NCI-H2029 treated with DMSO at 0.1 percent for 48 hours (cell line): ENCODE data around the gene POLR2B.
A peak's percentile ranks its signal among the peaks of the same experiment; 100 is the strongest.
"Not testable (repeated sequence)": the region's sequence is repeated elsewhere in the genome, so short reads cannot be mapped to it uniquely, and the experiment has no call there.

Experiments
- DNase-seq: peaks from one replicate; lab custom pipeline; 2025; lab: John Stamatoyannopoulos, UW

Gene POLR2B

DNA sequence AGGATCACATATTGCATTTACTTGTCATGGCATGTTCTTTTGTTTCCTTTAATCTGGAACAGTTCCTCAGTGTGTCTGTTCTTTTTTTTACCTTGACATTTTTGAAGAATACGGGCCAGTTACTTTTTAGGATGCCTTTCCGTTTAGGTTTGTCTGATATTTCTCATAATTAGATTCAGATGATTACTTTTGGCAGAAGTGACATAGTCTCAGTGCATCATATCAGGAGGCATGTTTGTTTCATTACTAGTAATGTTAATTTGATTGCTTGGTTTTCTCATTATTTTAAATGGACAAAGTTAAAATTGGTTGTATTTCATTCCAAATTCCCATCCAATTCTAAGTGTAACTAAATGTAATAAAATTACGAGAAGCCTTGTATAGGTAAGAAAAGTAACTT, 8.3 kb downstream of the POLR2B start:
- no peak for DNase-seq

DNA sequence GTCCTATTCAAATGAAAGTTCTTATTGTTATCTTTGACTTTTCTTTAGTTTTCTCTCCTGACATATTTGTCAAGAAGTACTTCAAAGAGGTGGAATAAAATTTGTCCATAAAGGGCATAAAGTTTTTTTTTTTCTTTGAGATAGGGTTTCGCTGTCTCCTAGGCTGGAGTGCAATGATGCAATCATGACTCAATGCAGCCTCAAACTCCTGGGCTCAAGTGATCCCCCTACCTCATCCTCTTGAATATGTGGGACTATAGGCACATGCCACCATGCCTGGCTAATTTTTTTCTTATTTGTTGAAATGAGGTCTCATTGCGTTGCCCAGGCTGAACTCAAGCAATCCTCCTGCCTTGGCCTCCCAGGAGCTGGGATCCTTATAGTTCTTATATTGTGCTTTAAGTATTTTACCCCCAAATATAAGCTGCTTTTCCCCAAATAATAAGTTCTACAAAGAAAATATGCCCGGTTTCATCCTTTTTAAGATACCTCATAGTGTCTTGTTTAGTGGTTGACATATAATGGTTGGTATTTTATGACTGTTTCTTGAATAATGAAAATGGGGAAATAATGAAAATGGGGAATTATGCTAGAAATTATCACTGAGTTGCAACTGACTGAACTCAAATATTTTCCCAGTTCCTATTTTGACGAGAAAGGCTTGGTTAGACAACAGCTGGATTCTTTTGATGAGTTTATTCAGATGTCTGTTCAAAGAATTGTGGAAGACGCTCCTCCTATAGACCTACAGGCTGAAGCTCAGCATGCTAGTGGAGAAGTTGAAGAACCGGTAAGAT, 11.6 kb downstream of the POLR2B start:
- no peak for DNase-seq

DNA sequence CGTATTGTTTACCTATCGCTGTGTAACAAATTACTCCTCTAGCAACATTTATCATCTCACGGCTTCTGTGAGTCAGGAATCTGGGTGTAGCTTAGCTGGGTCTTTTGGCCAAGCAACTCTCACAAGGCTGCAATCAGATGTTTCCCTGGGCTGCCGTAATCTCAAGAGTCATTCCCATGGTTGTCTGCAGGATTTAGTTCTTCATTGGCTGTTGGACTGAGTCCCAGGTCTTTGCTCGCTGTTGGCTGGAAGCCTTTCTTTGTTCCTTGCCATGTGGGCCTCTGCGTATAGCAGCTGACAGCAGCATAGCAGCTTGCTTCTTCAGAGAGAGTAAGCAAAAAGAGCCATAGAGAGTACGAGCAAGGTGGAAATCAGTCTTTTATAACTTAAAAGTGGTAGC, 16.8 kb downstream of the POLR2B start:
- DNase-seq, result peak; percentile 63

DNA sequence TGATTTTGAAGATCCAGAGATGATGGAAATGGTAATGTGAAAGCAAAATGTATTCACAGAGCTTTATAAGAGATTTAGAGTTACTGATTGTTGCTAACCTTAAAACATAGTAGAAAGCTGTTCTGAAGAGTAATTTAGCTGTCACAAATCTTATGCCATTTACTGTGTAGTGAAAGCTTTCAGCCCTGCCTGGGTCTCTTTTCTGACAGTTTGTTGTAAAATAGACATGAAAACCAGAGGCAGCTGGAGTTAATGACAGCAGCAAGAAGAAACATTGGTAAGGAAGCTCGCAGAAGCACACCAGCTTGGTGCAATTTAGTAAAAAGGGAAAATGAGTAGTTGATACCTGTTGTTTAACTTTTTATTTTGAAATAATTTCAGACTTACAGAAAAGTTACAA, 21.1 kb downstream of the POLR2B start:
- no peak for DNase-seq

DNA sequence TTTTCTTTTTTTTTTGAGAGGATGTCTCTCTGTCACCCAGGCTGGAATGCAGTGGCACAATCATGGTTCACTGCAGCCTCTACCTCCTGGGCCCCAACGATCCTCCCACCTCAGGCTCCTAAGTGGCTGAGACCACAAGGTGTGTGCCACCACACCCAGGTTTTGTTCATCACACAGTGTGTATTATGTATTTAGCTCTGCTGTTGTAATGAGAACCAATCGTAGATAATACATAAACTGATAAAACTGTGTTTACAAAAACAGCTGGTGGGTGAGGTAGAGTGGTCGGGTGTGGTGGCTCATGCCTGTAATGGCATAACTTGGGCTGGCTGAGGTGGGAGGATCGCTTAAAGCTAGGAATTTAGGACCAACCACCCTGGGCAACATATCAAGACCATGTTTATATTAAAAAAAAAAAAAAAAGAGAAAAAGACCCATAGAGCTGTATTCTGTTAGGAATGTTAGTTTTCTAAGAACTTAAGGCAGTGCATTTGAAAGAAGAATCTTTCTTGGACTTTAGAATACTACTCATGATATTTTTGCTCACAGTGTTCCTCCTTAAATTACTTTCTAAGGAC, 34.9 kb downstream of the POLR2B start:
- DNase-seq, result no peak

DNA sequence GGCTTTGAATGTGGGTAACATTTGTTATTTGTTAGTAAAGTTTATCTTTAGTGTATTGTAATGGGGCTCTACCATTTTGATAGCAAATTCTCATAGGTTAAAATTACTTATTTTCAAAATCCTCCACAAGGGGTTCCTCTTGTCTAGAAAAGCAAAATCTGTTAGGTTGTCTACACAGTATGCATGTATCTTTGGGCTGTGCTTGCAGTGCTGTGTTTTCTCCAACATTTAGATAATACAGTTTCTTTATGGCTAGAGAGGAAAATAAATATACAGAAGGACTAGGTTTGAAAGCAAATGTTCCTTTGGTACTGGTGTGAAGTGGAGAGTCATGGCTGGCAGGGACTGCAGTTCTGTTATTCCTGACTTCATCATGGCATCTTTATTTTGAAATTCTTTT, 40.3 kb downstream of the POLR2B start:
- no peak for DNase-seq

DNA sequence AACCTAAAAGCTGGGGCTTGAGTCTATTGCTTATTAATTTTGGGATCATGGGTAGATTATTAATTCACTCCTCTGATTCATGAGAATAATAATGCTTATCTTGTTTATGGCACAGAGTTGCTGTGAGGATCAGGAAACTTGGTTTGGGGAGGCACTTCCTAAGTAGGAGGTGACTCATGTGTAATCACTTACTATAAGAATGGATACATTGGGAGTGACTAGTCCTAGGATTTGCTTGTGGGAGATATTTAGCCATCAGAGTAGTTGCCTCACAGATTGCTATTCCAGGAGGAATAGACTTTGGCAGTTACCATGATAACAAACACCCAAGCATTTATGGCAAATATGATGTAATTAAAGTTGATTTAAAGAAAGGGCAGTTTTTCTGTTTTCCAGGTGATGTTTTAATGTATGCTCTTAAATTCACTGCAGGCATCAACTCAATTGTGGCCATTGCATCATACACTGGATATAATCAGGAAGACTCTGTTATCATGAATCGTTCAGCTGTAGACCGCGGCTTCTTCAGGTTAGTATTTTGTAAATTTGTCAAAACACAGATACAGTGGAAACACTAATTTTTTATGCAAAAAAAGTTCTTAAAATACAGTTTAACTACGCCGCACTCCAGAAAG, 41.9 kb downstream of the POLR2B start:
- DNase-seq, result no peak

DNA sequence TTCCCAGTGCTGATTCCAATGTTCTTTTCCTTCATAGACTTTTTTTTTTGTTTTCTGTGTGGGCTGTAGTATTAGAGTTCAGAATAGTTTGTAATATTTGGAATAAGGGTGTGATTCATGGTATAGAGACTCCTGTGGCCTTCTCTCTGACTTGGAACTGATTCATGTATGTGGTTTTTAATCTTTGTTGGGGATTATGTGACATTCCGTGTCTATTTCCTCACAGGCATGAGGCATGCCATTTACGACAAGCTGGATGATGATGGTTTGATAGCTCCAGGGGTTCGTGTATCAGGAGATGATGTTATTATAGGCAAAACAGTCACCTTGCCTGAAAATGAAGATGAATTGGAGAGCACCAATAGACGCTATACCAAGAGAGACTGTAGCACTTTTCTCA, 44.4 kb downstream of the POLR2B start:
- DNase-seq, result no peak

DNA sequence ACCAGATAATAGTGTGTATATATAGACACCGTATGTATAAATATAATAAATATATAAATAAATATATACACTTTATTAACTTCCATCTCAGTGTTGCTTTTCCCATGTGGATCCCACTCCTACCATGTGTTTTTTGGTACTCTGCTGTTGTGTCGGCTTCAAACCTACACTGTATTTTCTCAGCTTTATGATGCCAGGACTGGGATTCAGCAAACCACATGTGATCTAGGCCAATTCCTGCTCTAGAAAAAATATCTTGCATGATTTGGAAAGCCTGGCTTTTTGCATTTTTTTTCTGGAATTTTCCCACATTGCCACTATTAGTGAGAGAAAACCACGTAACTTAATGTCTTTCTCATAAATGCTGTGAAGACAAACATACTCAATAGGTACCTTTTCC, 55.8 kb downstream of the POLR2B start:
- no peak for DNase-seq

DNA sequence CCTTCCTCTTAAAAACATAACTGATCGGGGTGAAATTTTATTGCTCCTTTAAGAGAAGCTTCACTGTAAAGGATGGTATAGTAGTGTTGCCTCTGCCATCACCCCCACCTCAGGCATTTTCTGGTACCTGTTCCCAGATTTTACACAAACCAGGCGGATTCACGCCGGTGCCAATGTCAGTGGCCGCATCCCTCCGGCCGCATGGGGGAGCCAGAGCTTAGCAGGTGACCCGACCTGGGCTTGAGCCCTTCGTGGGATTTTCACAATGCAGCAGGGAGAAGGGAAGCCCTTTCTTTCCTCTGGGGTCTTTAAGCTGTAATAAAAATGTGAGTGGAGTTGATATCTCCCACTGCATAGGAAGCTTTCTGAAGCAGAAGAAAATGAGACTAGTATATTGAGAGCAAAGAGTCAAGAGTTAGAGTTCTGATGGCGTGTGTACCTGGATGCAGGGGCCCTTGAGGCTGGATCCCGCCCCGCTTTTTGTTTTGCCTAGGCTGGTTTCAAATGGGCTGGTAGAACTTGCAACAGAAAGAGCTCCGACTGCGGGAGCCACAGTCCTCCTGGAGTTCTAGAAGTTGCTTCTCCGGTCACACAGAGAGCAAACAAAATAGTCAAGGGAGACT, 59.4 kb downstream of the POLR2B start:
- peak; percentile 10 for DNase-seq

DNA sequence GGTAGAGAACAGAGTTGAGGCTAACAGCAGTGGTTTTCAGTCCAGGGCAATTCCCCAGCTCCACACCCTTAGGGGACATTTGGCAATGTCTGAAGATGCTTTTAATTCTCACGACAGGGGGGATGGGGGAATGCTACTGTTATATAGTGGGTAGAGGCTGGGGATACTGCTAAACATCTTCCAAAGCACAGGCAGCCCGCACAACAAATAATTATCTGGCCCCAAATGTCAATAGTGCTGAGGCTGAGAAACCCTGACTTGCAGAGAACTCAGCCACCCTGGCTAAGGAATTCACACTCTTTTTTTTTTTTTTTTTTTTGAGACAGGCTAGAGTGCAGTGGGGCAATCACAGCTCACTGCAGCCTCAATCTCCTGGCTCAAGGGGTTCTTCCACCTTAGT, 60.6 kb downstream of the POLR2B start:
- DNase-seq, result no peak

DNA sequence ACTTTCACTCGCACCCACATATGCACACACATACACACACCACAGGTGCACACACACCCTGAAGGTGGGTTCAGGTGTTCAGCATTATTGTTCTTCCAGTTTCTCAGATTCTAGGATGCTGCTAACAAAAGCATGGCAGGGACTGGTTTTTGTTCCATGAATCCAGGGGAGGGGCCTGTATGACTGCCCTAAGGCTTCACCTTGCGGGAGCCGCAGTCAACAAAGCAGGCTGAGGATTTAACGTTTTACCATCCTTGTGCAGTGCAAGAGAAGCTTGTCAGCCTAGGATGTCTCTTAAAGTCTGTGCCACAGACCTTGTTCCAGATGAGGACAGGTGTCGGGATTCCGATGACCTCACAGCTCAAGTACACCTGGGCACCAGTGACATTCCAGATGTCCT, 61.8 kb downstream of the POLR2B start:
- no peak for DNase-seq

DNA sequence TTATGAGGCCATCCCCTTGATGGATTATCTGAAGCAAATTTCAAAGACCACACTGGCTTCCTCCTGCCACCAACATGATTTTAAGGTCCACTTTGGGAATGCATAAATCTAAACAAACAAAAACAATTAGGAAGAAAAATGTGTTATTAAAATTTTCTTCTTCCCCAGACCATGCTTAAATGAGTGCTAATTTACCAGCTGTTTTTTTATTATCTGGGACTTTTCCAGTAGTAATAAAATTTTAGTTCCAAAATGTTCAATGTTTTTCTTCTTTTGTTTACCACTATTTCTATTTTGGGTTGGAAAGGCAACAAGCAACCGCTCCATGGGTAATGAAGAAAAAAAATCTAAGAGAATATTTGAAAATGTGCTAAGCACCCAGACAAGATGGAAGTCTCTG, 62.3 kb downstream of the POLR2B start:
- no peak for DNase-seq

DNA sequence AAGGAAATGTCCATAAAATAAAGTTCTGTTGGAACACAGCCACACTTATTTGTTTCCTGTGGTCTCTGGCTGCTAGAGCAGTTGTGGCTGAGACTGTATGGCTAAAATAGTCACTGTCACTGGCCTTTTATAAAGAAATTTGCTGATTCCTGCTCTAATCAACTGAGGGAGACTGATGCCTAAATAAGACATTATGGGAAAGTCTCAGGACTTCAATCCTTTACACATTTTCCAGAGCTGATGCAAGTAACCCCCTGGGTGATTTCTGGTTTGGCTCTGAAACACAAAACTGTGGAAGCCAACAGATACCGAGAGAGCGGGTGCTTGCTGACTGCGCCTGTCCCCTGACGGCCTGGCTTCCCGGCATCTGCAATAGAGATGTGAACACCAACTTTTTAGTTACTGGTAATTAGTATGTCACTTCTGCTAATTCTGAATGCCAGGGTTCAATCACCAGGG, 64.0 kb downstream of the POLR2B start:
- DNase-seq, result no peak

DNA sequence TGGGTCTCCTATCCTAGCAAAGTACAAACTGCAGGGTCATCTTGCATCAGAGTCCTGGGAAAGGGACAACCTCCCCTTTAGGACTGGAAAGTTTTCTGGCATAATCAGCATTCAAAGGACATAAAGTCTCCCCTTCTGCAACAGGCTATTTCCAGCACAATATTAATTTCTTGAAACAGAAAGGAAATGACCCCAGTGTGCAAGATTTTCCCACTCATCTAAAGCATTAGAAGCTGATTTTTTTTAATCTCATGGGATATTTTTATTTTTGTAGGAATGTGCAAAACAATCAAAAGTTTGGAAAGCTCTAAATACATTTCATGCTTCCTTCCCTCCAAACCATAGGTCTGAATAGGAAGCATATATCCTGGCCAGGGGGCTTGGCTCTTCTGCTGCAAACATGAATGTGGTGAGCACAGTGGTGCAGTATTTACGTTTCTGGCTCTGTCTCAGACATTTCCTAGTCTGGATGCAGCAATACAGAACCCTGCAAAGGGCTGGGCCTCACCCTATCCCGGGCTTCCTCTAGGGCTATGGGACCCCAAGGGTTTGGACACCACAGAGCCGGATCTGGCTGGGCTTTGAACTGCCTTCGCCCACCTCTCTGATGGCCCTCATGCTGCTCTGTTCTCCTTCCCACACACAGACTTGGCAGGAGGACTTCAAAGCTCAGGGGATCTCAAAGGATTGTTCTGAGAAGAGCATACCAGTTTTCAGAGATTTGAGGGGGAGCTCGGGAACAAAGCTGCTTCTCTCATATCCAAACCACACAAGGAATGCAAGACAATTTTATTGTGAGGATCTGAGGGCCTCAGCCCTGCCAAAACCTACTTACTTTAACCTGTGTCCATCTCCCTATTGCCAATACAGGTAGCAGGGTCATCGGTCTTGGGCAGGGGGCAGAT, 64.9 kb downstream of the POLR2B start:
- no peak for DNase-seq

DNA sequence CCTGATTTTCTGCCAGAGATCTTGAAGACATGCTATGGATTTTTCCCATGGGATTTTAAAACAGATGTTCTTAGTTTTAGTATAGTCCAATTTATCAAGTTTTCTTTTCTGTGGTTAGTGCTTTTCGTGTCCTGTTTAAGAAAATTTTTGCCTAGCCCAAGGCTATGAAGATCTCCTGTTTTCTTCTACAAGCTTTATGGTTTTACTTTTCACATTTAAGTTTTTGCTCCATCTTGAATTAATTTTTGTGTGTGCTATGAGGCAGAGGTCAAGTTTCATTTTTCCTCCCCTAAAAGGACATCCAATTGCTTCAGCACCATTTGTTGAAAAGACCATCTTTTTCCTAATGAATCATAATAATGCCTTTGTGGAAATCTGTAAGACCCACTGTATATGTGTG, 65.6 kb downstream of the POLR2B start:
- no peak for DNase-seq

DNA sequence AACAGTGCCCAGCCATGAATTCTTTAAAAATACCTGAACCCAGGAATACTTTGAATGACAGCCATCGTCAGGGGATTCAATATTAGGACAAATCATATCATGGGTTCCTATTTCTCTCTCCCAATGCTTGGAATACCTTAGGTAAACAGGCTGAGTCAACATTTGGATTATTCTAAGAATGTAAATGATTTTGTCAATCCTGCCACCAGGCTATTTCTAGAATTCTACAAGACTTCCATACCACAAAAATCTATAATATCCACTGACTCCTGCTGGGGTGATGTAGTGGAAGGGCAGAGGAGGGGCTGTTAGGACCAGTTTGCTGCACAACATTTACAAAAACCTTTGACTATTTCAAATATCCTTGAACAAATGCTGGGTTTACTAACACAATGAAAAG, 66.3 kb downstream of the POLR2B start:
- DNase-seq, result no peak

DNA sequence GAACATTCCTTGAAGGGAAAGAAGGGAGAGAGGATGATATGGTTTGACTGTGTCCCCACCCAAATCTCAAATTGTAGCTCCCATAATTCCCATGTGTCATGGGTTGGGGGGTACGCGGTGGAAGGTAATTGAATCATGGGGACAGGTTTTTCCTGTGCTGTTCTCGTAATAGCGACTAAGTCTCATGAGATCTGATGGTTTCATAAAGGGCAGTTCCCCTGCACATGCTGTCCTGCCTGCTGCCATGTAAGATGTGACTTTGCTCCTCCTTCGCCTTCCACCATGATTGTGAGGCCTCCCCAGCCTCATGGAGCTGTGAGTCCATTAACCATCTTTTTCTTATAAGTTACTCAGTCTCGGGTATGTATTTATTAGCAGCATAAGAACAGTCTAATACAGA, 68.3 kb downstream of the POLR2B start:
- not testable (repeated sequence) for DNase-seq

DNA sequence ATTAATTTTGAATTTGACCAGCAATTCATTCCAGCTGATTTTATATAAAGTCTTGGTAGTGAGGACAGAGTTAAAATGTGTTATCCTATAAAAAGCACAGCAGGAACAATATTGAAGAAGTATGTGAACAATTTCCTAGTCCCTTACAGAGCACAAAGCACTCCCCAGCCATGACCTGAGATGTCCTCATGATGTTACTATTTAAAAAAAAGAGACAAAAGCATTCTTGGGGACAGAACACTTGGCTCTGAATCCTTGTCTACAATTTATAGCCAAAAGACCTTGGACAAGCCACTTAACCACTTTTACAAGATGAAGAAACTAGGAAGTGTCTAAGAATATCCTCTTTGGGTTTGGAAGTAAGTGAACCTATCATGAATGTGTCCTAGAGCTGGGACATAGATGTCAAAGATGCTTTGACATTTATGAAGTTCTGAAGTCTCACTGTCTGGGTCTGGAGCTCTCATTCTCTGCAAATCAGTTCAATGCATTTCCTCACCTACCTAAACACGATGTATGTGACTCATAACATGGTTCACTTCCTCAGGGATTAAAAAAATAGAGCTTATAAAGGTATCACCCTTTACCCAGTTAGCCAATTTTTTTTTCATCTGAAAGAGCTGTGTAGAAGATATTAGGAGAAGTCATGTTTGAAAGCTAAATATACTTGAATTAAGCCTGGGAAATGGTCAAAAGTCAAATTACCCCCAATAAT, 70.1 kb downstream of the POLR2B start:
- DNase-seq, result no peak

DNA sequence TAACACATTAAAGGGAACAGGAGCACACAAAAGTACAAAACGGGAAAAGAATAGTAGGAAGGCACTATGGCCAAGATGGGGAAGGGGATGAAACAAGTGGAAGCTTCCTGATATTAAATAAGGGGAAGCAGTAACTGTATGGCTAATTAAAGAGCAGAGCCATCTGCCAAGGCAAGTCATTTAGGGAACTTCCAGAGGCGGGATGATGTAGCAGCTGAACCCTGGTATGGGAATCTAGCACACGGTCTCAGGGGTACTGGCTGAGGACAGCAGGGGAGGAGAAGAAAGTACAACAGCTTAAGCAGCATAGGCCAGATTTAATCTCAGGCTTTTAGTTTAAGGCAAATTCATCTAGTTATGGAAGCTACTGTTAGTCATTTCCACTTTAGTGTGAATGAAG, 72.4 kb downstream of the POLR2B start:
- DNase-seq, result no peak

DNA sequence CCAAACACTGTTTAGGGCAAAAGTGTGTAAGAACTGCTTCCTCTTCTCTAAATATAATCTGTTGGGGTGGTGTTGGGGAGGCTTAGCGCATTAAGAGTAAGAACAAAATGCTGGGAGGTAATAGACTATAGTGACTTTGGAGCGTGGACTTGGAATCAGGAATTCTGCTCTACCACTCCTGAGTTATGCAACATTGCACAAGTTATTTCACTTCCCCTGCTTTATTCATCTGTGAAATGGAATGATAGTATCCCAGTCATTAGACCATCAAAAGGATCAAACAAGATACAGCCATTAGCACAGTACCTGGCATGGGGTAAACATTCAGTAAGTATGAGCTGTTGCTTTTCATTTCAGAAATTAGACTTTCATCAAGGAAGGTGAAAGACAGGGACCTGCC, 72.8 kb downstream of the POLR2B start:
- no peak for DNase-seq
